ENCODE measurements around the gene ADGRA1.

DNA sequence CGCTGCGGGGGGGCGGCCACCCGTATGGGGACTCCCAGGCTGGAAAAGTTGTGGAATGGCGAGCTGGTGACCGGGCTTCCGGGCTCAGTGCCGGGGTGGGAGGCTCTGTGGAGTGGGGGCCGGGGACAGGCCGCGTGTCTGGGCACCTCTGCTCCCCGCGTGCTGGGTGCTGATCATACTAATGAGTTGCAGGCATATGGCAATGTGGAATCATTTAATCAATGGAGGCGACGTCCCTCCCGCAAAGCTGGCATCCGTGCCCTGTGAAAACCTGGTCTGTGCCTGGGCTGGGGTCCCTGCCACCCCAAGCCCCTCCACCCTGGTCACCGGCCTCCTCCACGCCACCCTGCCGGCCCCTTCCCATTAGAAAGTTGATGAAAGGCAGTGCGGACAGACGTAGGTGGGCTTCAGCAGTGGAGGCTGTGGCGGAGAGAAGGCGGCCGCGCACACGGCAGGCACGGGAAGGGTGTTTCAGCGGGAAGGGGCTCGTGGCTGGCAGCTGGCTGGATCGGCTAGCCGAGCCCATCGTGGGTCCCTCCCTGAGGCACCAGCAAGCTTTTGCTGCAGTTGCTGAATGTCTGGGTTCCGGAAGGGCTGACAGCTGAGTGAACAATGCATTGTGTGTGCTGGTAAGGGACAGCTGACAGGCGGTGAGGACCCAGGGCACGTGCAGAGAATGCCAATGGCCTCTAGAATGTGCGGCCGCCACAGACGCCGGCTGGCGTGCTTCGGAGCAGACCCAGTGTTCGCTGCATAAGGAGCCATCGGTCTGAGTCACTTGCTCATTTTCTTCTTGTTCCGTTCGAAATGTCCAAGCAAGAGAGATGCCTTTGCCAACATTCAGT lies 1.5 kb downstream of the ADGRA1 start:
- TF ChIP-seq POLR2A (IDR thresholded peaks at IDR 0.05; ENCODE audit: low read length) (no peak), GATA1 (IDR thresholded peaks at IDR 0.05; ENCODE audit: low read depth, low read length) (no peak)
